CD14-positive monocyte (primary cell): ENCODE measurements around the gene KIF17. TPM values are rescaled to one million over a fixed set of nuclear protein-coding genes. Genes with fewer than 3 reads are reported as not detected.

ENCODE experiments used
- DNase-seq, 3 donors: peaks; one replicate each; pipeline ENCODE4 v3.0.0-alpha.2; 2011 to 2022
- H2AFZ ChIP-seq: 2 replicates; pipeline ENCODE4 v1.6.0; 2012; ENCODE audit warnings: mild to moderate bottlenecking, low read depth, low read length, inconsistent platforms; ENCODE audit not compliant: insufficient read depth, poor library complexity, severe bottlenecking
- H3K27ac ChIP-seq, 2 donors: 1 replicate in 1 of 2; 2 replicates in 1 of 2; pipeline ENCODE4 v1.5.1; 2012 to 2013; ENCODE audit warnings: low read length in 2 of 2, control low read depth in 1 of 2, inconsistent platforms in 1 of 2, low read depth in 1 of 2, mild to moderate bottlenecking in 1 of 2
- H3K27me3 ChIP-seq, 2 donors: one replicate each; pipeline versions ENCODE4 v1.6.0 to v1.6.1; 2011 to 2013; ENCODE audit warnings: low read length in 2 of 2; ENCODE audit not compliant: control insufficient read depth in 2 of 2, insufficient read depth in 2 of 2
- H3K36me3 ChIP-seq, 2 donors: replicated peaks in 1 of 2; 1 replicate in 1 of 2; 2 replicates in 1 of 2; pipeline versions ENCODE4 v1.5.1 to v1.6.1; 2012 to 2013; ENCODE audit warnings: low read length in 2 of 2, control low read depth in 1 of 2, inconsistent platforms in 1 of 2, mild to moderate bottlenecking in 1 of 2; ENCODE audit not compliant: insufficient read depth in 2 of 2, control insufficient read depth in 1 of 2
- H3K4me1 ChIP-seq, 2 donors: 1 replicate in 1 of 2; 2 replicates in 1 of 2; pipeline versions ENCODE4 v1.5.1 to v1.6.1; 2012 to 2013; ENCODE audit warnings: low read length in 2 of 2, control low read depth in 1 of 2, inconsistent platforms in 1 of 2, mild to moderate bottlenecking in 1 of 2, moderate library complexity in 1 of 2; ENCODE audit not compliant: insufficient read depth in 2 of 2, control insufficient read depth in 1 of 2
- H3K4me2 ChIP-seq: replicated peaks from 2 replicates; pipeline ENCODE3; 2012; ENCODE audit warnings: low read length, moderate library complexity, mild to moderate bottlenecking; ENCODE audit not compliant: poor library complexity, severe bottlenecking; ENCODE audit errors: extremely low read depth
- H3K4me3 ChIP-seq, 3 experiments: fragments of 200-600 bp in 1 of 3; sonication (generic) in 1 of 3; replicated peaks in 1 of 3; 1 replicate in 2 of 3; 2 replicates in 1 of 3; pipeline ENCODE4 v1.5.1; 2011 to 2013; ENCODE audit warnings: low read length in 3 of 3, mild to moderate bottlenecking in 3 of 3, control low read depth in 2 of 3, low read depth in 2 of 3, inconsistent platforms in 1 of 3, moderate library complexity in 1 of 3
- H3K79me2 ChIP-seq: 2 replicates; pipeline ENCODE4 v1.6.0; 2012; ENCODE audit warnings: mild to moderate bottlenecking, control low read depth, inconsistent platforms, low read length, moderate library complexity; ENCODE audit not compliant: insufficient read depth
- H3K9ac ChIP-seq: 2 replicates; pipeline ENCODE4 v1.6.0; 2017; ENCODE audit warnings: low read length, mild to moderate bottlenecking; ENCODE audit not compliant: insufficient read depth, poor library complexity, severe bottlenecking
- H3K9me3 ChIP-seq, 2 donors: replicated peaks in 1 of 2; 1 replicate in 1 of 2; 2 replicates in 1 of 2; pipeline versions ENCODE4 v1.5.1 to v1.6.1; 2012 to 2013; ENCODE audit warnings: low read length in 2 of 2, control low read depth in 1 of 2; ENCODE audit not compliant: control insufficient read depth in 1 of 2, insufficient read depth in 1 of 2
- H4K20me1 ChIP-seq: 2 replicates; pipeline ENCODE4 v1.6.0; 2012; ENCODE audit warnings: mild to moderate bottlenecking, low read length, control low read depth, moderate library complexity; ENCODE audit not compliant: insufficient read depth
- H3K27ac Mint-ChIP-seq, 7 donors: one replicate each; pipeline ENCODE4 v1.8.0; 2020; ENCODE audit warnings: mild to moderate bottlenecking in 7 of 7, mixed read lengths in 7 of 7, moderate library complexity in 6 of 7, inconsistent platforms in 2 of 7
- H3K27me3 Mint-ChIP-seq, 3 donors: one replicate each; pipeline ENCODE4 v1.8.0; 2021 to 2022; ENCODE audit warnings: low read depth in 3 of 3, mild to moderate bottlenecking in 3 of 3, mixed read lengths in 3 of 3, moderate library complexity in 3 of 3, inconsistent platforms in 1 of 3
- H3K36me3 Mint-ChIP-seq, 2 donors: one replicate each; pipeline ENCODE4 v1.8.0; 2020; ENCODE audit warnings: mixed read lengths in 2 of 2, inconsistent platforms in 1 of 2, mild to moderate bottlenecking in 1 of 2
- H3K4me1 Mint-ChIP-seq: one replicate; pipeline ENCODE4 v1.8.0; 2020; ENCODE audit warnings: mild to moderate bottlenecking, mixed read lengths
- H3K4me3 Mint-ChIP-seq, 2 donors: one replicate each; pipeline ENCODE4 v1.8.0; 2020; ENCODE audit warnings: mild to moderate bottlenecking in 2 of 2, mixed read lengths in 2 of 2, moderate library complexity in 1 of 2
- H3K9me3 Mint-ChIP-seq, 7 donors: one replicate each; pipeline ENCODE4 v1.8.0; 2020 to 2022; ENCODE audit warnings: mixed read lengths in 7 of 7, mild to moderate bottlenecking in 6 of 7, moderate library complexity in 6 of 7, inconsistent platforms in 2 of 7
- CTCF ChIP-seq: fragments of 200-600 bp; IDR thresholded peaks from one replicate; pipeline ENCODE4 v1.8.0; 2022; ENCODE audit warnings: antibody characterized with exemption, mild to moderate bottlenecking
- WGBS: methylation state at CpG from one replicate; pipeline ENCODE4 v1.1.5; 2013; ENCODE audit warnings: missing lambda C conversion rate; ENCODE audit not compliant: insufficient coverage; 5-methylcytosine and 5-hydroxymethylcytosine counted together
- intact Hi-C, 2 donors: fragments of 100-400 bp; cut with micrococcal nuclease; formaldehyde crosslinking; loops; one replicate each; pipeline versions ENCODE4 v1.15.0 to v1.15.1; 2023
- polyA plus RNA-seq, 3 donors: library from polyadenylated mRNA; depleted of rRNA in 1 of 3; unstranded in 2 of 3; stranded (reverse) in 1 of 3; fragments of 300-500 nt in 2 of 3; fragments of >200 nt in 1 of 3; fragmentation: Illumina TruSeq in 2 of 3; gene quantifications; 1 replicate in 2 of 3; 2 replicates in 1 of 3; pipeline ENCODE4 v1.2.3, GENCODE V29; 2012 to 2021

Gene KIF17
- polyA plus RNA-seq, 3 donors, result 0.16 TPM; not detected in 2

- intact Hi-C loops, result no loop called here
- Histone ChIP-seq H3K4me2 (no peak overlapping the region), H4K20me1 (no peaks in the 10 kb centered on the region), H3K27ac (no peak overlapping the region), H3K4me3 (no peak overlapping the region), H3K4me1 (peaks cover 11 to 16% of the 10 kb centered on the region in 2 donors), H3K9me3 (peaks cover 0 to 11% of the 10 kb centered on the region in 2 donors), H3K27me3 (peaks cover 24 to 44% of the 10 kb centered on the region in 2 donors), H3K9ac (no peak overlapping the region), H3K36me3 (no peaks in the 10 kb centered on the region), H2AFZ (no peak overlapping the region), H3K79me2 (no peaks in the 10 kb centered on the region)
- no peak for TF ChIP-seq CTCF
- H3K36me3 Mint-ChIP-seq, result peaks cover 0 to 2% of the 10 kb centered on the region in 2 donors
- peaks cover 0 to 18% (median 4%) of the 10 kb centered on the region in 7 donors for H3K9me3 Mint-ChIP-seq
- DNase-seq, result no peak
- WGBS, result 65% methylated on average over 11 of the region's 13 CpGs
- peaks cover 15% of the 10 kb centered on the region for H3K4me1 Mint-ChIP-seq
- H3K4me3 Mint-ChIP-seq, result peak overlapping the region in 1 of 2 donors; percentile 2
- peaks cover 38 to 50% (median 48%) of the 10 kb centered on the region in 3 donors for H3K27me3 Mint-ChIP-seq
- no peak overlapping the region for H3K27ac Mint-ChIP-seq
Measured at GRCh38 chr1:20727746-20728316, 10.0 kb upstream of the KIF17 start.

GRCh38 chr1:20726932-20727745, 9.3 kb upstream of the KIF17 start:
- peaks cover 0 to 11% of the 10 kb centered on the region in 2 donors for H3K9me3 ChIP-seq
- peaks cover 4 to 10% of the 10 kb centered on the region in 2 donors for H3K4me1 ChIP-seq
- Mint-ChIP-seq H3K4me1 (peaks cover 9% of the 10 kb centered on the region), H3K27ac (no peak overlapping the region), H3K27me3 (peaks cover 31 to 43% (median 41%) of the 10 kb centered on the region in 3 donors), H3K36me3 (peaks cover 0 to 2% of the 10 kb centered on the region in 2 donors), H3K4me3 (no peak overlapping the region), H3K9me3 (peaks cover 0 to 13% (median 4%) of the 10 kb centered on the region in 7 donors)
- no peaks in the 10 kb centered on the region for H4K20me1 ChIP-seq
- WGBS, result 76% methylated on average over 4 of the region's 17 CpGs
- H2AFZ ChIP-seq, result no peak overlapping the region
- intact Hi-C loops, result no loop called here
- no peak overlapping the region for H3K9ac ChIP-seq
- H3K79me2 ChIP-seq, result no peaks in the 10 kb centered on the region
- no peak for DNase-seq
- H3K27ac ChIP-seq, result no peak overlapping the region
- TF ChIP-seq CTCF, result no peak
- H3K27me3 ChIP-seq, result peaks cover 21 to 37% of the 10 kb centered on the region in 2 donors
- no peak overlapping the region for H3K4me3 ChIP-seq
- H3K4me2 ChIP-seq, result no peak overlapping the region
- H3K36me3 ChIP-seq, result no peaks in the 10 kb centered on the region
